Coronary artery (tissue), 2 donors: ENCODE measurements around the gene NBEA.

Source experiments
- DNase-seq: peaks from one replicate; pipeline ENCODE4 v3.0.0-alpha.2; 2017; ENCODE audit warnings: low spot score
- H3K27ac ChIP-seq, 2 donors: fragments of 200-600 bp; sonication (generic); one replicate each; pipeline ENCODE4 v1.5.1; 2016 to 2019
- H3K4me3 ChIP-seq: fragments of 200-600 bp; sonication (generic); 2 replicates; pipeline ENCODE4 v1.5.1; 2016; ENCODE audit warnings: mild to moderate bottlenecking, moderate library complexity
- TF ChIP-seq, protein P1 (sequence below): fragments of 200-600 bp; sonication (generic); IDR thresholded peaks from one replicate; pipeline ENCODE4 v1.5.1; 2019; ENCODE audit warnings: antibody characterized with exemption

NBEA gene

DNA sequence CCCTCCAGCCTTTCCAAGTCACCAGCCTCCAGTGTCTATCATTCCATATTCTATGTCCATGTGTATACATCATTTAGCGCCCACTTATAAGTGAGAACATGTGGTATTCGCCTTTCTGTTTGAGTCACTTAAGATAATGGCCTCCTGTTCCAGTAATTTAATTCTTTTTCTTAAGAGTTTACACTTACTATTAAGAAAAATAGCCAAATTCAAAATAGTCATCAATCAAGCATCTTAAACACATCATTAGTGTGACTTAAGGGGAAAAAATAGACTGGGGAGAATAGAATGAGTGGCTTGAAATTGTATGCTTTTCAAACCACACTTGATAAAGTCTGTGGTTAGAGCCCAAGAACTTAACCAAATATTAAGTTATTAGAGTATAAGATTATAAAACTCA lies 286.5 kb downstream of the NBEA start:
- TF ChIP-seq, protein P1, sequence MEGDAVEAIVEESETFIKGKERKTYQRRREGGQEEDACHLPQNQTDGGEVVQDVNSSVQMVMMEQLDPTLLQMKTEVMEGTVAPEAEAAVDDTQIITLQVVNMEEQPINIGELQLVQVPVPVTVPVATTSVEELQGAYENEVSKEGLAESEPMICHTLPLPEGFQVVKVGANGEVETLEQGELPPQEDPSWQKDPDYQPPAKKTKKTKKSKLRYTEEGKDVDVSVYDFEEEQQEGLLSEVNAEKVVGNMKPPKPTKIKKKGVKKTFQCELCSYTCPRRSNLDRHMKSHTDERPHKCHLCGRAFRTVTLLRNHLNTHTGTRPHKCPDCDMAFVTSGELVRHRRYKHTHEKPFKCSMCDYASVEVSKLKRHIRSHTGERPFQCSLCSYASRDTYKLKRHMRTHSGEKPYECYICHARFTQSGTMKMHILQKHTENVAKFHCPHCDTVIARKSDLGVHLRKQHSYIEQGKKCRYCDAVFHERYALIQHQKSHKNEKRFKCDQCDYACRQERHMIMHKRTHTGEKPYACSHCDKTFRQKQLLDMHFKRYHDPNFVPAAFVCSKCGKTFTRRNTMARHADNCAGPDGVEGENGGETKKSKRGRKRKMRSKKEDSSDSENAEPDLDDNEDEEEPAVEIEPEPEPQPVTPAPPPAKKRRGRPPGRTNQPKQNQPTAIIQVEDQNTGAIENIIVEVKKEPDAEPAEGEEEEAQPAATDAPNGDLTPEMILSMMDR, result no peak
- no peak for DNase-seq
- no peak overlapping the region for H3K4me3 ChIP-seq
- H3K27ac ChIP-seq, result no peak overlapping the region

DNA sequence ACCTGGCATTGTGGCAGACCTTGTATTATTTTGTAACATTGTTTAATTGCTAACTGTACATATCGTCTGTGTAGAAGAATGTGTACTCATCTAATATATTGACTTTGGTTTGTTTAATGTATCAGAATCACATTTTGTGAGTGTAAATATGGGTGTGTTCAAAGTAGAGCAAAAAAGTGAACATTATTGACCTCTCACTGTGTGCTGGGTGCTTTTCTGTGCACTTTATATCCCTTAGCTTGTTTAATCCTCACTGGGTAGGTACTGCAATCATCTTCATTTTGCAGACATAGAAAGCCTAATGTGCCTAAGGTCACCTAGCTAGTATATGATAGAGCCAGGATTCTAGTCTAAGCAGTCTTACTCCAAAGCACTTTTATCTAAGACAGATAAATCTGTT lies 289.4 kb downstream of the NBEA start:
- H3K4me3 ChIP-seq, result no peak overlapping the region
- TF ChIP-seq, protein P1, result no peak
- H3K27ac ChIP-seq, result no peak overlapping the region
- DNase-seq, result no peak

GRCh38 chr13:35238274-35238673 lies 296.2 kb downstream of the NBEA start:
- Histone ChIP-seq H3K4me3 (no peak overlapping the region), H3K27ac (no peak overlapping the region)
- DNase-seq, result no peak
- TF ChIP-seq, protein P1, result no peak

DNA sequence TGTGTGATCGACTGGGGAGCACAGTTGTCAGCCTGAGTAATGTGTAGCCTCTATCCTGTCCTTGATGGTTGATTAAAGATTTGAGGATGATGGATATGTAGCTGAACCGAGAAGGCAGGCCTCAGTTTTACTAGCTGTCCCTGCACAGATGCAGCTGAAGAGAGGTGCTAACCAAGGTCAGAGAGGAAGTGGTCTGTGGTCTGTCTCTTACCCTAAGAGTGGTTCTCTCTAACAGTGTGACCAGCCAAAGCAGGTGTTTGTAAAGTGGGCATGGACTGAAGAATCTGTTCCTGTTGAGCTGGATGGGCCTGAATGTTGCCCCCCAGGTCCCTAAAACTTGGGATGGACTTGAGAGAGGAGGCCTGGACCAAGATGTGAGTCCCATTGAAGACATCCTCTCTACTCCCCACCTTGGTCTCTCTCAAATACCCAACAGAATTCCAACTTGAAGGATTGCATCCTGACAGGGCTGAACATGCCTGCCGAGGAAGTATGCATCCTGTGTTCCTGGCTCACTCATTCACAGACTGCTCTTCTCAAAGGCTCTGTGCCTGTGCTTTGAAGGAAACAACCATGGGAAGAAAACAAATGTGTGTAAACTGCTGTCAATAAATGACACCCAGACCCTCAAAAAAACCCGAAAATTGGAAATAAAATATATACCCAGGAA lies 310.6 kb downstream of the NBEA start:
- DNase-seq, result no peak
- Histone ChIP-seq H3K4me3 (no peak overlapping the region), H3K27ac (no peak overlapping the region)
- TF ChIP-seq, protein P1, result no peak

- DNase-seq, result no peak
Measured at GRCh38 chr13:35255241-35255640, 313.2 kb downstream of the NBEA start.

GRCh38 chr13:35256459-35257148 lies 314.5 kb downstream of the NBEA start:
- no peak for DNase-seq

More at GRCh38 chr13:35255241-35255640, 313.2 kb downstream of the NBEA start:
- TF ChIP-seq, protein P1, result no peak
- no peak overlapping the region for H3K27ac ChIP-seq
- no peak overlapping the region for H3K4me3 ChIP-seq

More at GRCh38 chr13:35256459-35257148, 314.5 kb downstream of the NBEA start:
- Histone ChIP-seq H3K27ac (no peak overlapping the region), H3K4me3 (no peak overlapping the region)
- TF ChIP-seq, protein P1, result no peak
